Trophoblast cell (in vitro differentiated cells and primary cell): ENCODE data around the gene CXCR2.

Source experiments
- DNase-seq, 2 donors: peaks; one replicate each; pipeline ENCODE4 v3.0.0-alpha.2; 2016
- H2AFZ ChIP-seq: 2 replicates; pipeline ENCODE4 v1.6.1; 2013; ENCODE audit warnings: low read length, moderate library complexity, mild to moderate bottlenecking; ENCODE audit not compliant: insufficient read depth, poor library complexity
- H2AK5ac ChIP-seq: 2 replicates; pipeline ENCODE4 v1.6.1; 2013; ENCODE audit warnings: mild to moderate bottlenecking, low read length
- H2BK120ac ChIP-seq: 2 replicates; pipeline ENCODE4 v1.6.1; 2013; ENCODE audit warnings: low read length, mild to moderate bottlenecking, moderate library complexity; ENCODE audit not compliant: insufficient read depth, poor library complexity
- H2BK12ac ChIP-seq: 2 replicates; pipeline ENCODE4 v1.6.1; 2013; ENCODE audit warnings: mild to moderate bottlenecking, low read length, moderate library complexity
- H2BK5ac ChIP-seq: 2 replicates; pipeline ENCODE4 v1.6.1; 2013; ENCODE audit warnings: low read length, low read depth, moderate library complexity, mild to moderate bottlenecking; ENCODE audit not compliant: poor library complexity
- H3K14ac ChIP-seq: 2 replicates; pipeline ENCODE4 v1.6.1; 2013; ENCODE audit warnings: mild to moderate bottlenecking, low read length
- H3K18ac ChIP-seq: 2 replicates; pipeline ENCODE4 v1.6.1; 2013; ENCODE audit warnings: mild to moderate bottlenecking, low read length
- H3K23ac ChIP-seq: 2 replicates; pipeline ENCODE4 v1.6.1; 2013; ENCODE audit warnings: low read length
- H3K27ac ChIP-seq: 2 replicates; pipeline ENCODE4 v1.5.1; 2013; ENCODE audit warnings: low read depth, mild to moderate bottlenecking, inconsistent platforms, low read length, moderate library complexity
- H3K27me3 ChIP-seq: 2 replicates; pipeline ENCODE4 v1.6.1; 2013; ENCODE audit warnings: inconsistent platforms, mild to moderate bottlenecking, low read length, moderate library complexity; ENCODE audit not compliant: insufficient read depth
- H3K36me3 ChIP-seq, 2 experiments: 1 replicate in 1 of 2; 2 replicates in 1 of 2; pipeline ENCODE4 v1.6.1; 2013; ENCODE audit warnings: low read length in 2 of 2, mild to moderate bottlenecking in 2 of 2, moderate library complexity in 1 of 2; ENCODE audit not compliant: insufficient read depth in 2 of 2, control insufficient read depth in 1 of 2
- H3K4ac ChIP-seq: 2 replicates; pipeline ENCODE4 v1.6.1; 2013; ENCODE audit warnings: low read depth, mild to moderate bottlenecking, low read length, moderate library complexity
- H3K4me1 ChIP-seq, 2 experiments: 1 replicate in 1 of 2; 2 replicates in 1 of 2; pipeline ENCODE4 v1.6.1; 2013; ENCODE audit warnings: low read length in 2 of 2, mild to moderate bottlenecking in 2 of 2, moderate library complexity in 1 of 2; ENCODE audit not compliant: insufficient read depth in 2 of 2, control insufficient read depth in 1 of 2
- H3K4me2 ChIP-seq: 2 replicates; pipeline ENCODE4 v1.6.1; 2013; ENCODE audit warnings: inconsistent platforms, mild to moderate bottlenecking, low read length, moderate library complexity
- H3K4me3 ChIP-seq: 2 replicates; pipeline ENCODE4 v1.5.1; 2013; ENCODE audit warnings: mild to moderate bottlenecking, low read depth, low read length, inconsistent platforms
- H3K79me1 ChIP-seq: one replicate; pipeline ENCODE4 v1.6.1; 2013; ENCODE audit warnings: low read length
- H3K79me2 ChIP-seq: 2 replicates; pipeline ENCODE4 v1.6.1; 2013; ENCODE audit warnings: low read length, mild to moderate bottlenecking; ENCODE audit not compliant: control insufficient read depth, insufficient read depth, poor library complexity
- H3K9ac ChIP-seq: 2 replicates; pipeline ENCODE4 v1.6.1; 2013; ENCODE audit warnings: mild to moderate bottlenecking, low read length
- H3K9me3 ChIP-seq: 2 replicates; pipeline ENCODE4 v1.6.1; 2013; ENCODE audit warnings: low read depth, mild to moderate bottlenecking, control low read depth, inconsistent platforms, low read length; ENCODE audit not compliant: insufficient read depth
- H4K12ac ChIP-seq: 2 replicates; pipeline ENCODE4 v1.6.1; 2013; ENCODE audit warnings: low read depth, mild to moderate bottlenecking, low read length, moderate library complexity
- H4K8ac ChIP-seq: 2 replicates; pipeline ENCODE4 v1.6.1; 2013; ENCODE audit warnings: low read depth, mild to moderate bottlenecking, low read length, moderate library complexity
- H4K91ac ChIP-seq: one replicate; pipeline ENCODE4 v1.6.1; 2013; ENCODE audit warnings: low read depth, mild to moderate bottlenecking, low read length, moderate library complexity
- WGBS: extraction: QIAGEN DNeasy Blood & Tissue Kit; methylation state at CpG from one replicate; pipeline ENCODE4 v1.1.7; 2013; ENCODE audit warnings: missing lambda C conversion rate; ENCODE audit not compliant: insufficient read length, insufficient coverage; ENCODE audit errors: extremely low coverage; 5-methylcytosine and 5-hydroxymethylcytosine counted together

CXCR2 gene

GRCh38 chr2:218130377-218130776, 4.5 kb downstream of the CXCR2 start:
- Histone ChIP-seq H2AK5ac (no peak overlapping the region), H2BK120ac (no peak overlapping the region)

GRCh38 chr2:218130822-218131221, 5.0 kb downstream of the CXCR2 start:
- Histone ChIP-seq H4K91ac (no peak overlapping the region), H4K12ac (no peak overlapping the region), H2BK5ac (no peak overlapping the region), H3K27ac (no peak overlapping the region), H2BK12ac (no peak overlapping the region), H3K23ac (no peak overlapping the region), H3K36me3 (no peaks in the 10 kb centered on the region), H3K4me2 (no peak overlapping the region), H3K4ac (no peak overlapping the region), H3K4me3 (no peak overlapping the region), H3K4me1 (no peaks in the 10 kb centered on the region), H2AK5ac (no peak overlapping the region), H3K18ac (no peak overlapping the region), H2AFZ (no peak overlapping the region), H3K9ac (no peak overlapping the region), H3K79me1 (no peaks in the 10 kb centered on the region), H4K8ac (no peak overlapping the region), H3K14ac (no peak overlapping the region), H3K9me3 (peaks cover 6% of the 10 kb centered on the region), H2BK120ac (no peak overlapping the region), H3K79me2 (no peaks in the 10 kb centered on the region), H3K27me3 (no peaks in the 10 kb centered on the region)
- no peak for DNase-seq

More at GRCh38 chr2:218130377-218130776, 4.5 kb downstream of the CXCR2 start:
- Histone ChIP-seq H4K91ac (no peak overlapping the region), H3K9ac (no peak overlapping the region), H3K27me3 (no peaks in the 10 kb centered on the region), H2AFZ (no peak overlapping the region), H3K14ac (no peak overlapping the region), H4K8ac (no peak overlapping the region), H2BK12ac (no peak overlapping the region), H2BK5ac (no peak overlapping the region), H4K12ac (no peak overlapping the region), H3K9me3 (peaks cover 6% of the 10 kb centered on the region), H3K27ac (no peak overlapping the region), H3K23ac (no peak overlapping the region), H3K4me2 (no peak overlapping the region), H3K36me3 (no peaks in the 10 kb centered on the region), H3K4ac (no peak overlapping the region), H3K79me2 (no peaks in the 10 kb centered on the region), H3K4me1 (no peaks in the 10 kb centered on the region), H3K4me3 (no peak overlapping the region), H3K79me1 (no peaks in the 10 kb centered on the region), H3K18ac (no peak overlapping the region)
- no peak for DNase-seq
- no CpG with 5 or more reads among the region's 2 CpGs for WGBS

- Histone ChIP-seq H3K9ac (no peak overlapping the region), H2BK120ac (no peak overlapping the region), H3K9me3 (peaks cover 12% of the 10 kb centered on the region), H2BK5ac (no peak overlapping the region), H3K4me2 (no peak overlapping the region), H3K36me3 (no peaks in the 10 kb centered on the region), H3K23ac (no peak overlapping the region), H3K27me3 (no peaks in the 10 kb centered on the region), H3K18ac (no peak overlapping the region), H4K8ac (no peak overlapping the region), H2BK12ac (no peak overlapping the region), H3K14ac (no peak overlapping the region), H2AFZ (no peak overlapping the region), H3K4ac (no peak overlapping the region), H3K4me1 (no peaks in the 10 kb centered on the region), H3K4me3 (no peak overlapping the region), H4K12ac (no peak overlapping the region), H3K27ac (no peak overlapping the region), H2AK5ac (no peak overlapping the region), H3K79me2 (no peaks in the 10 kb centered on the region), H4K91ac (no peak overlapping the region), H3K79me1 (no peaks in the 10 kb centered on the region)
- DNase-seq = no peak
- no CpG with 5 or more reads among the region's 3 CpGs for WGBS
Observed at GRCh38 chr2:218137514-218137913, 11.7 kb downstream of the CXCR2 start.

GRCh38 chr2:218138047-218138446, 12.2 kb downstream of the CXCR2 start:
- Histone ChIP-seq H3K79me2 (no peaks in the 10 kb centered on the region), H3K36me3 (no peaks in the 10 kb centered on the region), H2BK120ac (no peak overlapping the region), H3K4me1 (no peaks in the 10 kb centered on the region), H4K8ac (no peak overlapping the region), H3K27me3 (no peaks in the 10 kb centered on the region), H3K23ac (no peak overlapping the region), H3K79me1 (no peaks in the 10 kb centered on the region), H4K91ac (no peak overlapping the region), H2AFZ (no peak overlapping the region), H3K4ac (no peak overlapping the region), H3K9ac (peak overlapping the region; percentile 49), H2BK5ac (no peak overlapping the region), H3K18ac (no peak overlapping the region), H3K27ac (no peak overlapping the region), H2AK5ac (no peak overlapping the region), H4K12ac (no peak overlapping the region), H3K4me3 (no peak overlapping the region), H3K9me3 (peaks cover 12% of the 10 kb centered on the region), H3K14ac (no peak overlapping the region), H3K4me2 (no peak overlapping the region), H2BK12ac (no peak overlapping the region)
- no CpG with 5 or more reads among the region's 4 CpGs for WGBS
- DNase-seq = no peak
